ENCODE data around the gene THRAP3. TPM values are rescaled to one million over a fixed set of nuclear protein-coding genes. Genes with fewer than 3 reads are reported as not detected.
"Not testable (repeated sequence)": the region's sequence is repeated elsewhere in the genome, so short reads cannot be mapped to it uniquely, and the experiment has no call there.

The THRAP3 gene
- total RNA-seq, 1 experiment from 2014 or later: 97.5 TPM

- no TSS peak for BruUV-seq (replicated peaks)
- Mint-ChIP-seq H3K36me3 (ENCODE audit: insufficient read depth, unreplicated experiment) (peaks cover 36% of the 10 kb centered on the region), H3K4me3 (ENCODE audit: low read depth, unreplicated experiment) (peak overlapping the region; percentile 43), H3K9me3 (ENCODE audit: low read depth, unreplicated experiment) (no peaks in the 10 kb centered on the region), H3K27me3 (ENCODE audit: unreplicated experiment) (no peaks in the 10 kb centered on the region), H3K27ac (ENCODE audit: unreplicated experiment) (peak overlapping the region; percentile 97), H3K4me1 (ENCODE audit: low read depth, unreplicated experiment) (peaks cover 31% of the 10 kb centered on the region)
- peak; percentile 66 for DNase-seq
- intact Hi-C loops (cut with micrococcal nuclease; ENCODE audit: unreplicated experiment): loop anchor here (5.0 kb wide), 1 partner anchor 34 kb away; no protein-coding TSS in a partner anchor
- CTCF ChIA-PET: interaction anchor here (0.6 to 1.1 kb wide), 5 partner anchors 10 to 114 kb away, joined by 3 to 11 read pairs (median 4); partner anchors contain the start of gene THRAP3
- TF ChIP-seq, protein P1, sequence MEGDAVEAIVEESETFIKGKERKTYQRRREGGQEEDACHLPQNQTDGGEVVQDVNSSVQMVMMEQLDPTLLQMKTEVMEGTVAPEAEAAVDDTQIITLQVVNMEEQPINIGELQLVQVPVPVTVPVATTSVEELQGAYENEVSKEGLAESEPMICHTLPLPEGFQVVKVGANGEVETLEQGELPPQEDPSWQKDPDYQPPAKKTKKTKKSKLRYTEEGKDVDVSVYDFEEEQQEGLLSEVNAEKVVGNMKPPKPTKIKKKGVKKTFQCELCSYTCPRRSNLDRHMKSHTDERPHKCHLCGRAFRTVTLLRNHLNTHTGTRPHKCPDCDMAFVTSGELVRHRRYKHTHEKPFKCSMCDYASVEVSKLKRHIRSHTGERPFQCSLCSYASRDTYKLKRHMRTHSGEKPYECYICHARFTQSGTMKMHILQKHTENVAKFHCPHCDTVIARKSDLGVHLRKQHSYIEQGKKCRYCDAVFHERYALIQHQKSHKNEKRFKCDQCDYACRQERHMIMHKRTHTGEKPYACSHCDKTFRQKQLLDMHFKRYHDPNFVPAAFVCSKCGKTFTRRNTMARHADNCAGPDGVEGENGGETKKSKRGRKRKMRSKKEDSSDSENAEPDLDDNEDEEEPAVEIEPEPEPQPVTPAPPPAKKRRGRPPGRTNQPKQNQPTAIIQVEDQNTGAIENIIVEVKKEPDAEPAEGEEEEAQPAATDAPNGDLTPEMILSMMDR (IDR thresholded peaks at IDR 0.05; ENCODE audit: unreplicated experiment): no peak
These were observed 24.1 kb downstream of the THRAP3 start for GRCh38 chr1:36248250-36248894.

DNA sequence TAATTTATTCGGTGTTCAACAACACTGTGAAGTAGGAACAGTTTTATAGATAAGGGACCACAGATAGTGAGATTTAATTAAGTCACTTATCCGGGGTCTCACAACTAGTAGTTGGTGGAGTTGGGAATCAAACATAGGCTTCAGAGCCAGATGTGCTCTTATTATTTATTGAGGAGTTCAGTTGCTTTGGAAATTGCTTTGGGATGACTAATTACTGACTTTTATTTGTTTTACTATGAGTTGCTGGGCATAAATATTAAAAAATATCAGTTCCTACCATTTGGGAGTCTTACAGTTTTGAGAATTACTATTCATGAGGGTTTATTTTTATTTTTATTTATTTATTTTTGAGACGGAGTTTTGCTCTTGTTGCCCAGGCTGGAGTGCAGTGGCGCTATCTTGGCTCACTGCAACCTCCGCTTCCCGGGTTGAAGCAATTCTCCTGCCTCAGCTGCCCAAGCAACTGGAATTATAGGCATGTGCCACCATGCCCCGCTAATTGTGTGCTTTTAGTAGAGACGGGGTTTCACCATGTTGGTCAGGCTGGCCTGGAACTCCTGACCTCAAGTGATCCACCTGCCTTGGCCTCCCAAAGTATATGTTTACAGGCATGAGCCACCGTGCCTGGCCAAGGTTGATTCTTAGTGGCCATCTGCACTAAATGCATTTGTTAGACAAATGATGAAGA lies 27.7 kb downstream of the THRAP3 start:
- Mint-ChIP-seq H3K4me3 (ENCODE audit: low read depth, unreplicated experiment) (no peak overlapping the region), H3K4me1 (ENCODE audit: low read depth, unreplicated experiment) (peaks cover 36% of the 10 kb centered on the region)

DNA sequence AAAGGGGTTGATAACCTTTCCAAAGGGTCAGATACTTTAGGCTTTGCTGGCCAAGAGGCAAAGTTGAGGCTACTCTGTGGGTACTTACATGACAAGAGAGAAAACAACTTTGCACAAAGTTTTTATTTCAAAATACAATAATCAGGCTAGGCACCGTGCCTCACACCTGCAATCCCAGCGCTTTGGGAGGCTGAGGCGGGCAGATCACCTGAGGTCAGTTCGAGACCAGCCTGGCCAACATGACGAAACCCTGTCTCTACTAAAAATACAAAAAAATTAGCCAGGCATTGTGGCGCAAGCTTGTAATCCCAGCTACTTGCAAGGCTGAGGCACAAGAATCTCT lies 28.2 kb downstream of the THRAP3 start:
- H3K27ac Mint-ChIP-seq (ENCODE audit: unreplicated experiment); H3K9me3 Mint-ChIP-seq (ENCODE audit: low read depth, unreplicated experiment); BruUV-seq (replicated peaks); H3K27me3 Mint-ChIP-seq (ENCODE audit: unreplicated experiment); H3K4me3 Mint-ChIP-seq (ENCODE audit: low read depth, unreplicated experiment); CTCF ChIA-PET; intact Hi-C loops (cut with micrococcal nuclease; ENCODE audit: unreplicated experiment); DNase-seq: not testable (repeated sequence)
- Mint-ChIP-seq H3K4me1 (ENCODE audit: low read depth, unreplicated experiment) (peaks cover 41% of the 10 kb centered on the region), H3K36me3 (ENCODE audit: insufficient read depth, unreplicated experiment) (peaks cover 36% of the 10 kb centered on the region)

More for the DNA sequence above, 27.7 kb downstream of the THRAP3 start:
- TF ChIP-seq, protein P1 (IDR thresholded peaks at IDR 0.05; ENCODE audit: unreplicated experiment): no peak
- DNase-seq: no peak
- H3K9me3 Mint-ChIP-seq (ENCODE audit: low read depth, unreplicated experiment): no peaks in the 10 kb centered on the region
- BruUV-seq (replicated peaks): no TSS peak
- CTCF ChIA-PET: no interaction called here
- H3K36me3 Mint-ChIP-seq (ENCODE audit: insufficient read depth, unreplicated experiment): peaks cover 32% of the 10 kb centered on the region
- H3K27ac Mint-ChIP-seq (ENCODE audit: unreplicated experiment): no peak overlapping the region
- intact Hi-C loops (cut with micrococcal nuclease; ENCODE audit: unreplicated experiment): no loop called here
- no peaks in the 10 kb centered on the region for H3K27me3 Mint-ChIP-seq (ENCODE audit: unreplicated experiment)

DNA sequence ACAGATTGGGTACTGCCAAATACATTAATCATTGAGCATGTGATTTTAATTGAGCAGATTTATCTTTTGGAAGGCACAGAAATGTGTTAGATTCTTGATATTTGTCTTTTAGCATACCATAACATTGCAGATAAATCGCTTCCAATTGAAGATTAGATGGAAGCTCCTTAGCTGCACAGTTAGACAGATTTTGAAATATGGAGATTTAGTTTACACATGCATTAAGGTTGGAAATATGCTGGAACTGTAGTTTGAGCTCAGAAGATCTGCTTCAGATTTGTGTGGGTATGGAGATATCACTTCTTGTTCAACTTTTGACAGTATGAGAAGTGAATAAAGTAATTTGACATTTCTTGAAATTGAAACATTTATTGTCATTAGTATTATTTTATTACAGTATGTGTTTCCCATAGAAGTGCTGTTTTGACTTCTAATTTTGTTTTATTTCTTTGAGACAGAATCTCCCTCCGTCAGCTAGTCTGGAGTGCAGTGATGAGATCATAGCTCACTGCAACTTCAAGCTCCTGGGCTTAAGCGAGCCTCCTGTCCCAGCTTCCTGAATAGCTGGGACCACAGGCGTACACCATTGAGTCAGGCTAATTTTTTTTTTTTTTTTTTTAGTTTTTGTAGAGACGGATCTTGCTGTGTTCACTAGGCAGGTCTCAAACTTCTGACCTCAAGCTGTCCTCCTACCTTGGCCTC lies 29.1 kb downstream of the THRAP3 start:
- CTCF ChIA-PET: interaction anchor here (0.6 to 0.7 kb wide), 3 partner anchors 16 to 53 kb away, joined by 3 to 4 read pairs (median 3); partner anchors contain the start of gene SH3D21
- TF ChIP-seq, protein P1 (IDR thresholded peaks at IDR 0.05; ENCODE audit: unreplicated experiment): no peak
- intact Hi-C loops (cut with micrococcal nuclease; ENCODE audit: unreplicated experiment): no loop called here
- Mint-ChIP-seq H3K27me3 (ENCODE audit: unreplicated experiment) (no peaks in the 10 kb centered on the region), H3K4me3 (ENCODE audit: low read depth, unreplicated experiment) (no peak overlapping the region), H3K27ac (ENCODE audit: unreplicated experiment) (no peak overlapping the region), H3K36me3 (ENCODE audit: insufficient read depth, unreplicated experiment) (peaks cover 36% of the 10 kb centered on the region), H3K9me3 (ENCODE audit: low read depth, unreplicated experiment) (no peaks in the 10 kb centered on the region), H3K4me1 (ENCODE audit: low read depth, unreplicated experiment) (peaks cover 44% of the 10 kb centered on the region)
- BruUV-seq (replicated peaks): no TSS peak
- no peak for DNase-seq

All from Calu3 (cell line).